Measurements from ENCODE around the gene CALHM4.

Gene CALHM4

GRCh38 chr6:116518621-116519368, 34.8 kb upstream of the CALHM4 start:
- Histone ChIP-seq H3K36me3 (ENCODE audit: low read length) (no peaks in the 10 kb centered on the region), H3F3A (ENCODE audit: insufficient read depth) (no peaks in the 10 kb centered on the region)
- TF ChIP-seq CTCF (IDR thresholded peaks at IDR 0.05; ENCODE audit: insufficient read depth, low read length, poor library complexity, severe bottlenecking): no peak
- no peak for TF ChIP-seq EZH2phosphoT487 (conservative IDR thresholded peaks at IDR 0.05; ENCODE audit: low read length)

GRCh38 chr6:116522896-116523295, 30.7 kb upstream of the CALHM4 start:
- H3K9me3 ChIP-seq (ENCODE audit: insufficient read depth, low read length): no peaks in the 10 kb centered on the region
- H3K4me2 ChIP-seq (ENCODE audit: low read depth, low read length, poor library complexity, severe bottlenecking): no peak overlapping the region
- no peaks in the 10 kb centered on the region for H3K9me2 ChIP-seq (replicated peaks; ENCODE audit: insufficient read depth, low read length)
- no peaks in the 10 kb centered on the region for H3K79me2 ChIP-seq (ENCODE audit: insufficient read depth, low read length)
- H2AFZ ChIP-seq (ENCODE audit: low read depth, low read length, severe bottlenecking): no peak overlapping the region
- H3K36me3 ChIP-seq (ENCODE audit: low read length): no peaks in the 10 kb centered on the region
- H3F3A ChIP-seq (ENCODE audit: insufficient read depth): no peaks in the 10 kb centered on the region
- H3K27ac ChIP-seq (ENCODE audit: low read depth, low read length): no peak overlapping the region
- no peak overlapping the region for H3K4me3 ChIP-seq (ENCODE audit: insufficient read depth, low read length, poor library complexity, severe bottlenecking)
- no peak overlapping the region for H3K9ac ChIP-seq (ENCODE audit: low read length)
- no peaks in the 10 kb centered on the region for H3K27me3 ChIP-seq (ENCODE audit: low read length)
- no peak for TF ChIP-seq CTCF (IDR thresholded peaks at IDR 0.05; ENCODE audit: insufficient read depth, low read length, poor library complexity, severe bottlenecking)
- TF ChIP-seq EZH2phosphoT487 (conservative IDR thresholded peaks at IDR 0.05; ENCODE audit: low read length): no peak
- no peaks in the 10 kb centered on the region for H4K20me1 ChIP-seq (ENCODE audit: low read depth, low read length)

More at GRCh38 chr6:116518621-116519368, 34.8 kb upstream of the CALHM4 start:
- no peaks in the 10 kb centered on the region for H3K9me2 ChIP-seq (replicated peaks; ENCODE audit: insufficient read depth, low read length)
- no peak overlapping the region for H3K9ac ChIP-seq (ENCODE audit: low read length)
- H3K9me3 ChIP-seq (ENCODE audit: insufficient read depth, low read length): no peaks in the 10 kb centered on the region
- H3K4me3 ChIP-seq (ENCODE audit: insufficient read depth, low read length, poor library complexity, severe bottlenecking): no peak overlapping the region
- H4K20me1 ChIP-seq (ENCODE audit: low read depth, low read length): no peaks in the 10 kb centered on the region
- H3K79me2 ChIP-seq (ENCODE audit: insufficient read depth, low read length): no peaks in the 10 kb centered on the region
- H3K27me3 ChIP-seq (ENCODE audit: low read length): no peaks in the 10 kb centered on the region
- no peak overlapping the region for H2AFZ ChIP-seq (ENCODE audit: low read depth, low read length, severe bottlenecking)
- no peak overlapping the region for H3K27ac ChIP-seq (ENCODE audit: low read depth, low read length)
- H3K4me2 ChIP-seq (ENCODE audit: low read depth, low read length, poor library complexity, severe bottlenecking): no peak overlapping the region

GRCh38 chr6:116524236-116524635, 29.3 kb upstream of the CALHM4 start:
- Histone ChIP-seq H3K9ac (ENCODE audit: low read length) (no peak overlapping the region), H3K4me3 (ENCODE audit: insufficient read depth, low read length, poor library complexity, severe bottlenecking) (no peak overlapping the region), H3K36me3 (ENCODE audit: low read length) (no peaks in the 10 kb centered on the region), H3K9me2 (replicated peaks; ENCODE audit: insufficient read depth, low read length) (no peaks in the 10 kb centered on the region), H3K27me3 (ENCODE audit: low read length) (no peaks in the 10 kb centered on the region), H3F3A (ENCODE audit: insufficient read depth) (no peaks in the 10 kb centered on the region), H3K79me2 (ENCODE audit: insufficient read depth, low read length) (no peaks in the 10 kb centered on the region), H3K9me3 (ENCODE audit: insufficient read depth, low read length) (no peaks in the 10 kb centered on the region), H3K27ac (ENCODE audit: low read depth, low read length) (no peak overlapping the region), H4K20me1 (ENCODE audit: low read depth, low read length) (no peaks in the 10 kb centered on the region), H3K4me2 (ENCODE audit: low read depth, low read length, poor library complexity, severe bottlenecking) (no peak overlapping the region), H2AFZ (ENCODE audit: low read depth, low read length, severe bottlenecking) (no peak overlapping the region)
- no peak for TF ChIP-seq CTCF (IDR thresholded peaks at IDR 0.05; ENCODE audit: insufficient read depth, low read length, poor library complexity, severe bottlenecking)
- TF ChIP-seq EZH2phosphoT487 (conservative IDR thresholded peaks at IDR 0.05; ENCODE audit: low read length): no peak

Measured in SU-DHL-6 (cell line).